Smooth muscle cell (in vitro differentiated cells): ENCODE results near the gene MBOAT7. TPM values are rescaled to one million over a fixed set of nuclear protein-coding genes. Genes with fewer than 3 reads are reported as not detected.
"Not testable (repeated sequence)": the region's sequence is repeated elsewhere in the genome, so short reads cannot be mapped to it uniquely, and the experiment has no call there.

Experiments used
- DNase-seq: peaks from one replicate; lab custom pipeline; 2025; ENCODE audit not compliant: unreplicated experiment; lab: John Stamatoyannopoulos, UW
- H2AFZ ChIP-seq: fragments of 200-600 bp; sonication (generic); 2 replicates; pipeline ENCODE4 v1.6.0; 2016; ENCODE audit warnings: antibody characterized with exemption, low read depth, mild to moderate bottlenecking
- H3F3A ChIP-seq: fragments of 200-600 bp; sonication (generic); 2 replicates; pipeline ENCODE4 v1.6.0; 2017; ENCODE audit warnings: antibody characterized with exemption, low read depth
- H3K27ac ChIP-seq: fragments of 200-600 bp; sonication (generic); 2 replicates; pipeline ENCODE4 v1.5.1; 2016; ENCODE audit warnings: low read depth, mild to moderate bottlenecking
- H3K27me3 ChIP-seq: fragments of 200-600 bp; sonication (generic); 2 replicates; pipeline ENCODE4 v1.6.1; 2016; ENCODE audit warnings: low read depth, mild to moderate bottlenecking
- H3K36me3 ChIP-seq: fragments of 200-600 bp; sonication (generic); 2 replicates; pipeline ENCODE4 v1.5.1; 2016; ENCODE audit warnings: low read depth
- H3K4me1 ChIP-seq: fragments of 200-600 bp; sonication (generic); 2 replicates; pipeline ENCODE4 v1.5.1; 2016; ENCODE audit warnings: low read depth
- H3K4me2 ChIP-seq: fragments of 200-600 bp; sonication (generic); 2 replicates; pipeline ENCODE4 v1.6.0; 2016; ENCODE audit warnings: mild to moderate bottlenecking
- H3K4me3 ChIP-seq: fragments of 200-600 bp; sonication (generic); 2 replicates; pipeline ENCODE4 v1.5.1; 2016; ENCODE audit warnings: mild to moderate bottlenecking
- H3K79me2 ChIP-seq: fragments of 200-600 bp; sonication (generic); 2 replicates; pipeline ENCODE4 v1.6.0; 2016; ENCODE audit warnings: low read depth, mild to moderate bottlenecking
- H3K9ac ChIP-seq: fragments of 200-600 bp; sonication (generic); 2 replicates; pipeline ENCODE4 v1.6.0; 2016; ENCODE audit warnings: low read depth
- H3K9me3 ChIP-seq: fragments of 200-600 bp; sonication (generic); replicated peaks from 2 replicates; pipeline ENCODE4 v1.5.1; 2016; ENCODE audit warnings: low read depth
- H4K20me1 ChIP-seq: fragments of 200-600 bp; sonication (generic); 2 replicates; pipeline ENCODE4 v1.6.0; 2016; ENCODE audit warnings: low read depth
- WGBS: methylation state at CpG from one replicate; pipeline ENCODE4 v1.1.7; 2016; ENCODE audit warnings: low lambda C conversion rate; 5-methylcytosine and 5-hydroxymethylcytosine counted together
- polyA plus RNA-seq: library from polyadenylated mRNA; unstranded; fragments of >200 nt; fragmentation: Nextera tagmentation; extraction: Ambion mirVana; gene quantifications from 2 replicates; pipeline ENCODE4 v1.2.1, GENCODE V29; 2016
- total RNA-seq: library from RNA; depleted of rRNA; stranded (reverse); fragments of >200 nt; gene quantifications from 2 replicates; pipeline ENCODE4 v1.2.3, GENCODE V29; 2014
- TF ChIP-seq, protein P1 (sequence below): fragments of 200-600 bp; sonication (generic); IDR thresholded peaks from 2 replicates; pipeline ENCODE4 v1.5.1; 2017; ENCODE audit warnings: borderline replicate concordance, mild to moderate bottlenecking, antibody characterized with exemption; ENCODE audit not compliant: insufficient read depth, poor library complexity, severe bottlenecking

Gene MBOAT7
- total and polyA plus RNA-seq, 2 experiments from 2014 or later: 106 to 110 TPM

- no peak overlapping the region for H3K9ac ChIP-seq
- H3K27me3 ChIP-seq: no peaks in the 10 kb centered on the region
- no peaks in the 10 kb centered on the region for H3K9me3 ChIP-seq
- H3K4me3 ChIP-seq: no peak overlapping the region
- no peaks in the 10 kb centered on the region for H3K36me3 ChIP-seq
- no peak overlapping the region for H3K4me2 ChIP-seq
- peaks cover 40% of the 10 kb centered on the region for H3K79me2 ChIP-seq
- H3K4me1 ChIP-seq: peaks cover 6% of the 10 kb centered on the region
- H2AFZ ChIP-seq: no peak overlapping the region
- H3K27ac ChIP-seq: no peak overlapping the region
- TF ChIP-seq, protein P1, sequence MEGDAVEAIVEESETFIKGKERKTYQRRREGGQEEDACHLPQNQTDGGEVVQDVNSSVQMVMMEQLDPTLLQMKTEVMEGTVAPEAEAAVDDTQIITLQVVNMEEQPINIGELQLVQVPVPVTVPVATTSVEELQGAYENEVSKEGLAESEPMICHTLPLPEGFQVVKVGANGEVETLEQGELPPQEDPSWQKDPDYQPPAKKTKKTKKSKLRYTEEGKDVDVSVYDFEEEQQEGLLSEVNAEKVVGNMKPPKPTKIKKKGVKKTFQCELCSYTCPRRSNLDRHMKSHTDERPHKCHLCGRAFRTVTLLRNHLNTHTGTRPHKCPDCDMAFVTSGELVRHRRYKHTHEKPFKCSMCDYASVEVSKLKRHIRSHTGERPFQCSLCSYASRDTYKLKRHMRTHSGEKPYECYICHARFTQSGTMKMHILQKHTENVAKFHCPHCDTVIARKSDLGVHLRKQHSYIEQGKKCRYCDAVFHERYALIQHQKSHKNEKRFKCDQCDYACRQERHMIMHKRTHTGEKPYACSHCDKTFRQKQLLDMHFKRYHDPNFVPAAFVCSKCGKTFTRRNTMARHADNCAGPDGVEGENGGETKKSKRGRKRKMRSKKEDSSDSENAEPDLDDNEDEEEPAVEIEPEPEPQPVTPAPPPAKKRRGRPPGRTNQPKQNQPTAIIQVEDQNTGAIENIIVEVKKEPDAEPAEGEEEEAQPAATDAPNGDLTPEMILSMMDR: no peak
- no peak for DNase-seq
- peaks cover 71% of the 10 kb centered on the region for H3F3A ChIP-seq
- WGBS: 78% methylated on average over 18 of the region's 18 CpGs
- H4K20me1 ChIP-seq: peaks cover 100% of the 10 kb centered on the region
Observed at GRCh38 chr19:54207983-54208783, 18.8 kb upstream of the MBOAT7 start.

DNA sequence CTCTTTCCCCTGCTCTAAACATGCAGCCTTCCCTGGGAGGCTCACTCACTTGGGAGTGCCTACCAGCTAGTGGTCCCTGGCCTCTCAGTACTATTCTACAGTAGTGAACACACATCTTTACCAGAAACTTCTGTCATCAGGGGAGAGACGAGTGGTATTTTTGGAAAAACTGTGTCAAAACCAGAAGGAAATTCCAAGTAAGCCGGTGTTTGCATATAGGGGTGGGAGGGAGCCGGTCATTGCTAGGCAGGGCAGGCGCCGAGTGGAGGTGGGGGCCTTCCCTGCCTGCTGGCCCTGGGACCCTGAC lies 18.2 kb upstream of the MBOAT7 start:
- no peak overlapping the region for H3K4me3 ChIP-seq
- peaks cover 100% of the 10 kb centered on the region for H4K20me1 ChIP-seq
- no peak for DNase-seq
- no peak overlapping the region for H3K27ac ChIP-seq
- no peaks in the 10 kb centered on the region for H3K9me3 ChIP-seq
- H3K36me3 ChIP-seq: no peaks in the 10 kb centered on the region
- H3K79me2 ChIP-seq: peaks cover 46% of the 10 kb centered on the region
- 80% methylated on average over 5 of the region's 5 CpGs for WGBS
- no peak overlapping the region for H3K9ac ChIP-seq
- H3F3A ChIP-seq: peaks cover 71% of the 10 kb centered on the region
- TF ChIP-seq, protein P1: no peak
- H3K27me3 ChIP-seq: no peaks in the 10 kb centered on the region
- peaks cover 10% of the 10 kb centered on the region for H3K4me1 ChIP-seq
- H2AFZ ChIP-seq: no peak overlapping the region
- no peak overlapping the region for H3K4me2 ChIP-seq

GRCh38 chr19:54207193-54207592 lies 17.8 kb upstream of the MBOAT7 start:
- not testable (repeated sequence) for H3K4me2 ChIP-seq, H3K27ac ChIP-seq, DNase-seq, H3K9me3 ChIP-seq, H3K9ac ChIP-seq, H3K27me3 ChIP-seq, H3K4me3 ChIP-seq, H3K36me3 ChIP-seq, H2AFZ ChIP-seq
- WGBS: 95% methylated on average over 23 of the region's 23 CpGs
- peaks cover 100% of the 10 kb centered on the region for H4K20me1 ChIP-seq
- H3K4me1 ChIP-seq: peaks cover 15% of the 10 kb centered on the region
- peaks cover 49% of the 10 kb centered on the region for H3K79me2 ChIP-seq
- H3F3A ChIP-seq: peaks cover 75% of the 10 kb centered on the region

GRCh38 chr19:54206831-54207177 lies 17.4 kb upstream of the MBOAT7 start:
- Histone ChIP-seq H3K9ac (no peak overlapping the region), H3K27ac (no peak overlapping the region), H3K4me3 (no peak overlapping the region), H4K20me1 (peaks cover 100% of the 10 kb centered on the region), H3K4me2 (no peak overlapping the region), H3K9me3 (no peaks in the 10 kb centered on the region), H3K79me2 (peaks cover 51% of the 10 kb centered on the region), H2AFZ (no peak overlapping the region), H3K4me1 (peaks cover 18% of the 10 kb centered on the region), H3K27me3 (no peaks in the 10 kb centered on the region), H3F3A (peaks cover 77% of the 10 kb centered on the region), H3K36me3 (no peaks in the 10 kb centered on the region)
- TF ChIP-seq, protein P1: no peak
- DNase-seq: no peak
- 95% methylated on average over 13 of the region's 13 CpGs for WGBS
